Stimulated activated CD4-positive, alpha-beta T cell treated with anti-CD3 and anti-CD28 coated beads, Interleukin-12 subunit alpha, Interleukin-12 subunit beta, amount 100 ng/mL, for 4 hours (primary cell): ENCODE data around the gene TPD52L2.
"Not testable (repeated sequence)": the region's sequence is repeated elsewhere in the genome, so short reads cannot be mapped to it uniquely, and the experiment has no call there.

Experiments used
- DNase-seq: peaks from one replicate; pipeline ENCODE4 v3.0.0-alpha.2; 2020

The TPD52L2 gene

DNA sequence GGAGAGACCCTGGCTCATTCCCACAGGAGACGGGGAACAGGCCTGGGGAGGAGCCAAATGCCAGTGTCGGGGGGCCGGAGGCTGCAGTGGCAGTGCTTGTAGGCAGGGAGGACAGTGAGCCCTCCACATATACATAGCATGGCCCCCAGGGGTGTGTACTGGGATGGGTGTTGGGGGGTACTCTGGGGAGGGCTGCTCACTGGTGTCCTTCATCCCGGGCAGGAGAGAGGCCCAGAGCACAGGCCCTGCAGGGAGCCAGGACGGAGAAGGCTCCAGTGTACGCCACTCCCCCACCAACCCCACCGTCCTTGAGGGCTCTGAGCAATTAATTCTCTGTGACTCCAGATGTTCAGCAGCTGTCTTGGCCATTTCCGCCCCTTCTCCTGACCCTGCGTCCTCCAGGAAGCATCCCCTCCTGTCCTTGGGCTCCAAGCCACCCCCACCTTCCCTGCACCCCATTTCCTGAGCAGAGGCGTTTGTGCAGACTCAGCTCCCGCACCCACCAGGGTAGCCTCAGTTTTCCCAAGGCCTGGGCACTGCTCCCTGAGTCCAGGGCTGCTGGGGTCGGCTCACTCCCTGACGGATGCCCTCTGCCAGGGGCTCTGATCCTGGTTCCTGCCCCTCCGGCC lies 7.2 kb upstream of the TPD52L2 start:
- DNase-seq: no peak

DNA sequence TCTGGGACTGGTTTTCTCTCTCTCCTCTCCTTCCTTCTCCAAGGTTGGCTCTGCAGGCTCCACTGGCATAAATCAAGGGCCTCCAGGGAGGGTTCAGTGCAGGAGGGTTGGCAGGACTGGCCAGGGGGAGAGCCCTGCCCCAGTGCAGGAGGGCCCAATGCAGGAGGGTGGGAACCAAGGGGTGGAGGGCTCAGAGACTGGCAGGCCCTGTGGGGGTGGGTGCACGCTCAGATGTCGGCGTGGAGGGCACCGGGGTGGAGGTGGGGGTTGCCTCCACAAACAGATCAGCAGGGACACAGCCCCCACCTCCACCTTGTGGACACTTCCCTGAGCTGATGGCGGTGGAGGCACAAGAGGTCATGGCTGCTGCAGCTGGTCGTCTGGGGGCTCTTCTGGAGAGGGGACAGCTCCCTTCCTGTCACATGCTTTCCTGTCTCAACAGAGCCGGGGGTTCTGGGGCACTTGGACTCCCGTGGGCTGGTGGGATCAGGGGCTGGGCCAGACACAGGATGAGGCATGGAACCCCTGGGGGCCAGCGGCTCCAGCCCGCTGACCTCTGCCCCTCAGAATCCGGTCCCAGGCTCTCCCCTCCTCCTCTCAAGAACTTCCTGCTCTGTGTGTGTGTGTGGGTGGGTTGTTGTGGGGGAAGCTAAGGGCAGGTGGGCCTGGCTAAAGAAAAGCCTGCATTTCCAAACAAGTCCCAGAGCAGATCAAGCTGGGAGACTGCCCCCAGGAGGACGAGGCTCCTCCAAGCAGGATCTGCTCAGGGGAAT lies 6.5 kb upstream of the TPD52L2 start:
- DNase-seq: no peak

DNA sequence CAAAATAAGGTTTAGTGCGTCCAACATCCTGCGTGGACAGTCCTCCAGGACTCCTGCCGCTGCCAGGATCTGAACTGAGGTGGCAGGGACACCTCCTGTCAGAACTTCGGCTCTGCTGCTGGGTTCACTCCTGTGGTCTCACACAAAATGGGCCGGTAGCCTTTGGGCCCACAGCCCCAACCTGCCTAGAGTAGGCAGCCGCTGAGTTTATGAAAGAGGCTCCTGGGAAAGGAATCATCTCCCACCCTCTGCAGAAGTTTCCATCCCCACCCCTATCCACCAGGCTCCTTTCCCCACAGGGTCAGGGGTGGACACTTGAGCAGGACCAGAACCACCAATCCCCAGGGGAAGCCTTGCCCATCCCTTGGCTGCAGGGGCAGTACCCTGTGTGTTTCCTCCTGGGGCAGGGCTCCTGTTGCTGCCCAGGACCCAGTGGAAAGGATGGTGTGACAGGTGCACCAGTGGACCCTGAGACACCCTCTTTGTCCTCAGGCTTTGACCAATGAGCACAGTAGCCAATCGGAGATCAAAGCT lies 5.8 kb upstream of the TPD52L2 start:
- no peak for DNase-seq

DNA sequence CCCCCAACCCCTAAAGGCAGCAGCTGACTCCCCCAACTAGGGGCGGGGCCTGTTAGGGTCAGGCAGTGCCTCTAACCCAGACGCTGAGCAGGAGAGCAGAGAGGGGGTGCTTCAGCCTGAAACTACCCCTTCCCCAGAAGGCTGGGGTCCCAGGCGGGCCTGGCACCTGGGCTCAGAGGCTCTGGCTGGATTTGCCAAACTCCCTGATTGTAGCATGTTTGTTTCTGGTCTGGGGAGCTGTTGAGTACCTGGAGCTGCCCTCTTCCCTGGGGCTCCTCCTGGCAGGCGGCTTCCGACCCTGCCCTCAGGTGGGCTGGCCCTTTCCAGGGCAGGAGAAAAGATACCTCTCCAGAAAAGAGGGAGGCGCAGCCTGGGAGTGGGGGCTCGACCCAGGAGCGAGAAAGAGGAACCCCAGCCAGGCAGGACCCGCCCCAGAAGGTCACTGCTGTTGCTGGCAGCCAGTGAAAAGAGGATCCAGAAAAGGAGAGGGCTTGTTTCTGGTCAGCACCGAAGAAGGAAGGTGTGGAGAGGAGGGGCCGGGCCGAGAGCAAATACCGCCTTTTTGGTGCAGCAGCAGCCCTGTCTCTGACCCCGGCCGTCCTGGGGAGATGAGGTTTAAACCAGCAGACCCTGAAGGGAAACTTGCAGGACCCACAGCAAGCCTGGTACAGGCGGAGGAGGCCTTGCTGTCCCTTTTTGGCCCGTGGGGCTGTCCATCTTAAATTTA lies 4.6 kb upstream of the TPD52L2 start:
- DNase-seq: no peak

DNA sequence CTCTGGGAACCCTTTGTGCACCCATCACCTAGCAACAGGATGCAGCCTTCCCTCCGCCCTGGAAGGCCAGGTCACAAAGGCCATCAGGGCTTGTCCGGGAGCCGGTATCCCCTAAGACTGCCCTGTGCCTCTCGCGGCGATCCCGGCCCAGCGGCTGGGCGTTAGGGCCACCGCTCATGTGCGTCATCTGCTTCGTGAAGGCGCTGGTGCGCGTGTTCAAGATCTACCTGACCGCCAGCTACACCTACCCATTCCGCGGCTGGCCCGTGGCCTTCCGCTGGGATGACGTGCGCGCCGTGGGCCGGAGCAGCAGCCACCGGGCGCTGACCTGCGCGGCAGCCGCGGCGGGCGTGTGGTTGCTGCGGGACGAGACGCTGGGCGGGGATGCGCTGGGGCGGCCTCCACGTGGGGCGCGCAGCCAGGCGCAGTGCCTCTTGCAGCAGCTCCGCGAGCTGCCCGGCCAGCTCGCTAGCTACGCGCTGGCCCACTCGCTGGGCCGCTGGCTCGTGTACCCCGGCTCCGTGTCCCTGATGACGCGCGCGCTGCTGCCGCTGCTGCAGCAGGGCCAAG lies 3.6 kb upstream of the TPD52L2 start, which contains the start of gene ABHD16B:
TSS of gene ABHD16B (plus strand) at position 134 of the 570 bp plus-strand sequence. CDS start at position 177, 43 bp downstream.
- DNase-seq: no peak

DNA sequence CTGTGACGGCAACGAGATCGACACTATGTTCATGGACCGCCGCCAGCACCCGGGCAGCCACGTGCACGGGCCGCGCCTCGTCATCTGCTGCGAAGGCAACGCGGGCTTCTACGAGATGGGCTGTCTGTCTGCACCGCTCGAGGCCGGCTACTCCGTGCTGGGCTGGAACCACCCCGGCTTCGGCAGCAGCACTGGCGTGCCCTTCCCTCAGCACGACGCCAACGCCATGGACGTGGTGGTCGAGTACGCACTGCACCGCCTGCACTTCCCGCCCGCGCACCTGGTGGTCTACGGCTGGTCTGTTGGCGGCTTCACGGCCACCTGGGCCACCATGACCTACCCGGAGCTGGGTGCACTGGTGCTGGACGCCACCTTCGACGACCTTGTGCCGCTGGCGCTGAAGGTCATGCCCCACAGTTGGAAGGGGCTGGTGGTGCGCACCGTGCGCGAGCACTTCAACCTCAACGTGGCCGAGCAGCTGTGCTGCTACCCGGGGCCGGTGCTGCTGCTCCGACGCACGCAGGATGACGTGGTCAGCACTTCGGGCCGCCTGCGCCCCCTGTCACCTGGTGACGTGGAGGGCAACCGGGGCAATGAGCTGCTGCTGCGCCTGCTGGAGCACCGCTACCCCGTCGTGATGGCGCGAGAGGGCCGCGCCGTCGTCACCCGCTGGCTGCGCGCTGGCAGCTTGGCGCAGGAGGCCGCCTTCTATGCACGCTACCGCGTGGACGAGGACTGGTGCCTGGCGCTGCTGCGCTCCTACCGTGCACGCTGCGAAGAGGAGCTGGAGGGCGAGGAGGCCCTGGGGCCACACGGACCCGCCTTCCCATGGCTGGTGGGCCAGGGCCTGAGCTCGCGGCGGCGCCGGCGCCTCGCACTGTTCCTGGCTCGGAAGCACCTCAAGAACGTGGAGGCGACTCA lies 2.8 kb upstream of the TPD52L2 start:
- no peak for DNase-seq

DNA sequence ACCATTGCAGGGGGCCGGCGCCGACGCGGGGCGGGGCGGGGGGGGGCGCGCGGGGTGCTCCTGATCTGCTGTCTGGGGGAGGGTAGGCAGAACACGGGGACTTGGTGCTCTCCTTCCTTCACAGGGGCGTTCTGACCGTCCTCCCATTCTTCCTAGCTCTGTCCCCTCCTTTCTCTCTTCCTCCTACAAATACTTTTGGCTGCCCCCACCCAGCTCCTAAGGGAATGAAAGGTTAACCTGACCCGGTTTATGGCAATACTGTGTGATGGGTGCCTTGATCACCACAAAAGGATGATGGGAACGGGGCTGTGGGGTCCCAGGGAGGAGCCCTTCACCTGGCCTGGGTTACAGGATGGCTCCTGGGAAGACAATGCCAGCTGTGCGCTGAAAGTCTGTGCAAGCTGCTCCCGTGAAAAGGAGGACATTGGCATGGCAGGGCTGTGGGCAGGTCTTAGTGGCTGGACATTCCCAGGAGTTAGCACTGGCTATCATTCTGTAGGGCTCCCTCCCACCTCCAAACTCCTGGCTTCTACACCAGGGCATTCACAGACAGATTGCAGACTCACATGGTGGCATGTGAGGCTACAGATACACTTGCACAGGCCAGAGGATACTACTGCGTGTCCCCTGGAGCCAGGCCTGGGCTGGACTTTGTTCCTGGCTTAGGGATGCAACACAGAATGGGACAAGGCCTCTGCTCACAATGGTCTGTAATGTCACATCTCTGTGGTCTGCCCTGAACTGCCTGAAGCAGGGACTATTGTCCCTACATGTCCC lies 1.9 kb upstream of the TPD52L2 start:
- DNase-seq: no peak

DNA sequence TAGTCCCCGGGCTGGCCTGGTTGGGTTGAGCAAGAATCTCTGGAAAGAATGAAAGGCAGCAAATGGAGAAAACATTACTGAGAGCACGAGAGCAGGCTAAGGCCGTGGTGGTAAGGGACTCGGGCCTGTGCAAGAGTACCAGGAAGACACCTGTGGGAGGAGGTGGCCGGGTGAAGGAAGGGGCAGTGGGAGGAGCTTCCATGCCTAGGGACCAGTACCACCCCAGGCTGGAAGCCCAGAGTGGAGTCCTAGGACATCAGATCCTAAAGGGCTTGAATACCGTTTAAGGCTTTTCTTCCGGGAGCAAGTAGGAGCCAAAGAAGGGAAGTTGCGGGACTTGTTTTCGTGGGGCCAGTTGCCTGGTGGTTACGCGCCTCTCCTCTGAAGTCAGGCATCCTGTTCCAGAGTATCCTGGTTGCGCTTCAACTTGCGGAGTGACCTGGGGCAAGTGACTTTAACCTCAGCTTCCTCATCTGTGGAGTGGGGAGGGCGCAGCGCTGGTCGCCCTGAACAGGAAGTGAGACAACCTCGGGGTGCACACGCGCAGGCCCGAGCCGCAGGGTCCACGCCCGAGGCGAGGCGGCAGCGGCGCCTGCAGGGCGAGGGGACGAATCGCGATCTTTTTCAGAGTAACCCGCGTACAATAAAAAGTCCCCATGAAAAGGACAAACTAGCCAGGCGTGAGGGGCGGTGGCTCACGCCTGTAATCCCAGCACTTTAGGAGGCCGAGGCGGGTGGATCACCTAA lies 1.1 kb upstream of the TPD52L2 start:
- peak; percentile 69 for DNase-seq

DNA sequence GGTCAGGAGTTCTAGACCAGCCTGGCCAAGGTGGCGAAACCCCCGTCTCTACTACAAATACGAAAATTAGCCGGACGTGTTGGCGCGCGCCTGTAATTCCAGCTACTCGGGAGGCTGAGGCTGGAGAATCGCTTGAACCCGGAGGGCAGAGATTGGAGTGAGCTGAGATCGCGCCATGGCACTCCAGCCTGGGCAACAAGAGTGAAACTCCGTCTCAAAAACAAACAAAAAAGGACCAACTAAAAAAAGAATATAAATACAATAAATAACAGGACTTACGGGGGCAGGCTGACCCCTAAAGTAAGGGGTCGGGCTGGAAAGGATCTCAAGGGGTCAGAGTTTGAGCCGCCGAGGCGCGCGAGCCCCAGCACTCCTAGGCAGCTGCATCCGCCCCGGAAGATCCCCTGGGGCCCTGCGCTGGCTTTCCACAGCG lies 509 bp upstream of the TPD52L2 start:
- no peak for DNase-seq

DNA sequence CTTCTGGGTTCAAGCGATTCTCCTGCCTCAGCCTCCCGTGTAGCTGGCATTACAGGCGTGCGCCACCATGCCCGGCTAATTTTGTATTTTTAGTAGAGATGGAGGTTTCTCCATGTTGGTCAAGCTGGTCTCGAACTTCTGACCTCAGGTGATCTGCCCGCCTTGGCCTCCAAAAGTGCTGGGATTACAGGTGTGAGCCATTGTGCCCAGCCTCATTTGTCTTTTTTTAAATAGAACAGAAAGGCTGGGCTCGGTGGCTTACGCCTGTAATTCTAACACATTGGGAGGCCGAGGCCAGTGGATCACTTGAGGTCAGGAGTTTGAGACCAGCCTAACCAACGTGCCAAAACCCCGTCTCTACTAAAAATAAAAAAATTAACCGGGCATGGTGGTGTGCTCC lies 2.0 kb downstream of the TPD52L2 start:
- not testable (repeated sequence) for DNase-seq

DNA sequence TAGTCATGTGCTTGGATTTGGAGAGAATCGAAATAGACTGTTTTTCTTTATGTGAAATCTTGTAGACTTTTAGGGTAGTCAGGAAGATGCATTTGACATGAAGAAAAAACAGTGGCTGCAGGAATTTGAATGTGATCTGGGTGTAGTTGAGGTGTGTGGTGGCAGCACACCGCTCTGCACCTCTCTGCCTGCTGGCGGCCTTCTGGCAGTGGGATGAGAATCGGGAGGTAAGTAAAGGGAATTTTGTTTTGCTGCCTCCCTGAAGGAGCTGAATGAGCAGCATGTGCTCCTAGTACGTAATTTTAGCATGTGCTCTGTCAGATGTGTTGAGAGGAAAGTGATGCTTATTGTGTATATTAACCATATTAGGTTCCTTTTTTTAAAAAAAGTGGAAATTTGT lies 3.2 kb downstream of the TPD52L2 start:
- no peak for DNase-seq

DNA sequence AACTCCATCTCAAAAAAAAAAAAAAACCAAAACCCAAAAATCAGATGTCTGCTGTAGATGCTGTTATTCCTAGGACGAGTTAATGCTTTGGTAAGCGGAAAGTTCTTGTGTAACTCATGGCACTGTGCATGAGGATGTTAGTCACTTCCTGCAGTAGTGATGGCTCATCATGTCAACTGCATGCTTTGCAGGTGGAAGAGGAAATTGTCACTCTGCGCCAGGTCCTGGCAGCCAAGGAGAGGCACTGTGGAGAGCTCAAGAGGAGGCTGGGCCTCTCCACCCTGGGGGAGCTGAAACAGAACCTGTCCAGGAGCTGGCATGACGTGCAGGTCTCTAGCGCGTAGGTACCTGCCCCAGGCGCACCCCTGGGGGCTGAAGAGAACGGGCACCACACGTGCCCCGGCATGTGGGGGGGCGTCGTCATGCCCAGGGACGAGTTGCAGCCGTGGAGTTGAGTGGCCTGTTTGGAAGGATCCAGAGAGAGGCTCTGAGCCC lies 8.5 kb downstream of the TPD52L2 start:
- DNase-seq: peak; percentile 36

DNA sequence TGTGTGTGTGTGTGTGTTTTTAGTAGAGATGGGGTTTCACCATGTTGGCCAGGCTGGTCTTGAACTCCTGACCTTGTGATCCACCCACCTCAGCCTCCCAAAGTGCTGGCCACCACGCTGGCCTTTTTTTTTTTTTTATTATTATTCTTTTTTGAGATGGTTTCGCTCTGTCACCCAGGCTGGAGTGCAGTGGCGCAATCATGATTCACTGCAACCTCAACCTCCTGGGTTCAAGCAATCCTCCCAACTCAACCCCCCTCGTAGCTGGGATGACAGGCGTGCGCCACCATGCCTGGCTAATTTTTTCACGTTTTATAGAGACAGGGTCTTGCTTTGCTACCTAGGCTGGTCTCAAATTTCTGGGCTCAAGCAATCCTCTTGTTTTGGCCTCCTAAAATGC lies 9.2 kb downstream of the TPD52L2 start:
- not testable (repeated sequence) for DNase-seq

DNA sequence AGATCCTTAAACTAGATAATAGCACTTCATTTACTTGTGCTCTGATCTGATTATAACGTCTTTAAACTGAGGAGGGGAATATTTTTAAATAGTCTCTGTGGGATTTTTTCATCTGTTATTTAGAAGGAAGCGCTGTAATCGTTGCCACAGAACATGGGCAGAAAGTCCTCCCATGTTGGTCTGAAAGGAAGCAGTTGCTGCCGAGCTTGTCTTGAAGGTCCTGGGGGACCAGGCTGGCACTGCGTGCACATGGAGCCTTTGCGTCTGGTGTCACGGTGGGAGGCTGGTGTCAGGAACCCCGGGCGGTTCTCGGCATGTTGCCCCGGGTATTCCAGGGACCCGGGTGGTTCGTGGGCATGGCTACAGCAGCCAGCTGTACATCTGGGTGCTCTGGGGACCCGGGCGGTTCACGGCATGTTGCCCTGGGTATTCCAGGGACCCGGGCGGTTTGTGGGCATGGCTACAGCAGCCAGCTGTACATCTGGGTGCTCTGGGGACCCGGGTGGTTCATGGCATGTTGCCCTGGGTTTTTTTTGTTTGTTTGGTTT lies 11.5 kb downstream of the TPD52L2 start:
- DNase-seq: no peak

DNA sequence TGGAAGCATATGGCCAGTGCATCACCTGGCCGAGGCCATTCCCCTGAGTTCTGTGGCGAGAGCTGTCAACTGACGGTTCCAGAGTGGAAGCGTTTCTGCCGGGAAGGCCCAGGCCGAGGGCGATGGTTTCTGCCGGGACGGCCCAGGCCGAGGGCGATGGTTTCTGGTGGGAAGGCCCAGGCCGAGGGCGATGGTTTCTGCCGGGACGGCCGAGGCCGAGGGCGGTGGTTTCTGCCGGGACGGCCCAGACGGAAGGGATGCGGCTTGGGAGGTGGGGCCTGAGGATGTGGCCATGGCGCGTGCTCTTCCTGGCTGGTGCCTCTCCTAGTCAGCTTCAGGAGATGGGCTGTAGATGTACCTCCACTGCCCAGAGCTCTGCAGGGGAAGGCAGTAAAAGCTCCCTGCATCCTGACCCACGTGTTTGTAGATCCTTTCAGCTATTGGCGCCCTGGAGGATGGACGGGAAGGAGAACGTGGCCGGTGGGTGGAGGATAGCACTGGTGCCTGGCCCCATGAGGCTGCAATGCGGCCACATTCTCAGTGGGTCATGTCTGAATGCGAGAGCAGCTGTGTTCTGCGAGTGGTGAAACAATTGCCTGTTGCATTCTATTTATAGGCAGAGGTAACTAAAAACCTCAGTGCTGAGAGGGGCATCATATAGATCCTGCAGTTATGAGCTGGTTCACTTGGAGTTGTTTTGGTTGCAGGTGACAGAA lies 12.8 kb downstream of the TPD52L2 start:
- no peak for DNase-seq

DNA sequence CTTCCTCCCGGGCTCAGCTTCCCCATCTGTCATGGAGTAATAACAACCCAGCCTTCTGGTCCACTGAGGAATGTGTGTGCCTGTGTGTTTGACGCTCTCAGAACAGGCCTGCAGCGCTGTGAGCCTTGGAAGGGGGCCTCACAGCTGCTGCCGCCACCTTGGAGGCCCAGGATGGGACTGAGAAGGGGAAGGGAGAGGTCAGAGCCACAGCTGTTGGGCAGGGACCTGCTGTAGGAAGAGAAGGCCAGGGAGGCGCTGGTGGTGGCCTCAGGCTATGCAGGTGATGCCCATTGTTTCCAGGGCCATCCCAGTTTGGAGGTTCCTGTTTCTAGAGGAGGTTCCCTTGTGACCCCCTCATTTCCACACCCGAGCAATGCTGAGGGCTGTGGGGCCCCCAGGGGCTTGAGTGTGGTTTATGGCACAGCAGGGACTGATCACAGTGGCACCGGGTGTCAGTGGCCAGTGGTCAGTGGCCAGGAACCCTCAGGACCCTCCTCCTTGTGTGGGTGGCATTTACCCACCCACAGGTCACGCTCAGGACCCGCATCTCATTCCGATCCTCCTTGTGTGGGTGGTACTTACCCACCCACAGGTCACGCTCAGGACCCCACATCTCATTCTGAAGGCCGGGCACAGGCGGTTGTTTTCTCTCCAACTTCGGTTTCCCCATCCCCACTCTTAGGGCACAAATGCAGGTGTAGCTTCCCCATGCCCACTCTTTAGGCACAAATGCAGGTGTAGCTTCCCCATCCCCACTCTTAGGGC lies 14.0 kb downstream of the TPD52L2 start:
- no peak for DNase-seq

DNA sequence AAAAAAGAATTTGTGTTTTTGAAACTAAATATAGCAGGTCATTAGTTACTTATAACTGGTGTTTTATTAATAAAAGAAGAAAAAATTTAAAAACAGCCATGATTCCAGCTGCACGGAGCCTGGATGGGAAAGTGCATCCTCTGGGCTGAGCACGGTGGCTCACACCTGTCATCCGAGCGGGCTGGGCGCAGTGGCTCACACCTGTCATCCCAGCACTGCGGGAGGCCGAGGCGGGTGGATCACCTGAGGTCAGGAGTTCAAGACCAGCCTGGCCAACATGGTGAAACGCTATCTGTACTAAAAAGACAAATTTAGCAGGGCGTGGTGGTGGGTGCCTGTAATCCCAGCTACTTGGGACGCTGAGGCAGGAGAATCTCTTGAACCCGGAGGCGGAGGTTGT lies 15.8 kb downstream of the TPD52L2 start:
- DNase-seq: not testable (repeated sequence)

DNA sequence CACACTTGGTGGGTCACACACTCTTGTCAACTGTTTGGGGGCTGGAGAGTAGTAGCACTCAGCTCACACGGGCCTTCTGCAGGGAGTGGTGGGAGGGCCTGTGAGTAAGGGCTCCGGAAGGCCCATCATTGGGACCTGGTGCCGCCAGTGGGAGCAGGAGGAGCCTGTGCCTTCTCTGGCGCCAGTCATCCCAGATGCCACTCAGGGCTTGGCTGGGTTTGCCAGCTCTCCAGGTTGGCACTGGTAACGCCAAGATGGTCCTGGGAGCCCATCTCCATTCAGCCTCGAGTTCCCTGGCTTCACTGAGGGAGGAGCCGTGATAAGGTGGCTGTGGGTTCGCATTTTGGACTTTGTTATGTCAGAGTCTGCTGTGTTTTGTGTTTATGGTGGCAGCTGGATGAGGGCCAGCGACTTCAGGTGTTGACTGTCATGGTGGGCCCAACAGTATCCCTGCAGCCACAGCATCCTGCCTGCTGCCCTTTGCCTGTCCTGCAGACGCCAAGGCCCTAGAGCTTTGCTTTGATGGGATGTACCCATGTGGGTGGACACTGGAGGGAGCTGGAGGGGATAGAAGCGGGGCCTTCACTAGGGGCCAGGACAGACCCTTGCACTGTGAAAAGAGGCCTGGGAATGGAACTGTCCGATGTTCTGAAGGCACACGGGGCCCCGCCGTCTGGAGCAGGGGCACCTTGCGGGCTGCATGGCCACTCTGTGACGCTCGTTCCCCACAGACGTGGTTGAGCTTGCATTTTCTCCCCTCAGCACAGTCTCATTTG lies 16.6 kb downstream of the TPD52L2 start:
- no peak for DNase-seq
